ENCODE measurements around the gene NAPEPLD.
"Not testable (repeated sequence)": the region's sequence is repeated elsewhere in the genome, so short reads cannot be mapped to it uniquely, and the experiment has no call there.

NAPEPLD gene

GRCh38 chr7:103154042-103154441, 5.1 kb upstream of the NAPEPLD start:
- DNase-seq (ENCODE audit: low read depth, low spot score): no peak
- no peak overlapping the region for H3K4me3 ChIP-seq (ENCODE audit: low read depth, low read length)
- POLR2A ChIA-PET: no interaction called here
- TF ChIP-seq CTCF (IDR thresholded peaks at IDR 0.05; ENCODE audit: insufficient read depth, low read length, missing control alignments): no peak
- CTCF ChIA-PET: no interaction called here

DNA sequence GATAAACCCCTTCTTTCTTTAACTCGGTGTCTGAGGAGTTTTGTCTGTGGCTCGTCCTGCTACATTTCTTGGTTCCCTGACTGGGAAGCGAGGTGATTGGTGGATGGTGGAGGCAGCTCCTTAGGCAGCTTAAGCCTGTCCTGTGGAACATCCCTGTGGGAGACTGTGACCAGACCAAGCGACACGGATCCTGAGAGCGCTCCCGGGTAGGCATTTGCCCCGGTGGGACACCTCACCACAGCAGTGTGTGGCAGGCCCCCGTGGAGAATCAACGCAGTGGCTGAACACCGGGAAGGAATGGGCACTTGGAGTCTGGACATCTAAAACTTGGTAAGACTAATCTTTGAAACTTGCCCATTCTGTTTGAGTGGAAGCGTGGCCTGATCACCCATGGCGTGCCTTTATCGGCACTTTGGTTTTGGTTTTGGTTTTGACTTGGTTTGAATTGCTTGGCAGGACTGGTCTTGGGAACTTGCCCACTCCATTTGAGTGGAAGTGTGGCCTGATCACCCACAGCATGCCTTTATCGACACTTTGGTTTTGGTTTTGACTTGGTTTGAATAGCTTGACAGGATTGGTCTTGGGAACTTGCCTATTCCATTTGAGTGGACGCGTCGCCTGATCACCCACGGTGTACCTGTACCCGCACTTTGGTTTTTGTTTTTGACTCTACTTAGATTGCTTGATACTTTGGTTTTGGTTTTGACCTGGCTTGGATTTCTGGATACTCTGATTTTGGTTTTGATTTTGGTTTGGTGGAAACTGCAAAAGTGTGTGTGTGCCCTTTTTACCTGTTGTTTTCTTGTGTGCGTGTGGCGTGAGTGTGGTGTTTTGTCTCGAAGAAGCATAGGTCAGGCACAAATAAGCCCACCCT, 4.1 kb upstream of the NAPEPLD start:
- CTCF ChIA-PET; POLR2A ChIA-PET; DNase-seq (ENCODE audit: low read depth, low spot score); H3K4me3 ChIP-seq (ENCODE audit: low read depth, low read length): not testable (repeated sequence)

DNA sequence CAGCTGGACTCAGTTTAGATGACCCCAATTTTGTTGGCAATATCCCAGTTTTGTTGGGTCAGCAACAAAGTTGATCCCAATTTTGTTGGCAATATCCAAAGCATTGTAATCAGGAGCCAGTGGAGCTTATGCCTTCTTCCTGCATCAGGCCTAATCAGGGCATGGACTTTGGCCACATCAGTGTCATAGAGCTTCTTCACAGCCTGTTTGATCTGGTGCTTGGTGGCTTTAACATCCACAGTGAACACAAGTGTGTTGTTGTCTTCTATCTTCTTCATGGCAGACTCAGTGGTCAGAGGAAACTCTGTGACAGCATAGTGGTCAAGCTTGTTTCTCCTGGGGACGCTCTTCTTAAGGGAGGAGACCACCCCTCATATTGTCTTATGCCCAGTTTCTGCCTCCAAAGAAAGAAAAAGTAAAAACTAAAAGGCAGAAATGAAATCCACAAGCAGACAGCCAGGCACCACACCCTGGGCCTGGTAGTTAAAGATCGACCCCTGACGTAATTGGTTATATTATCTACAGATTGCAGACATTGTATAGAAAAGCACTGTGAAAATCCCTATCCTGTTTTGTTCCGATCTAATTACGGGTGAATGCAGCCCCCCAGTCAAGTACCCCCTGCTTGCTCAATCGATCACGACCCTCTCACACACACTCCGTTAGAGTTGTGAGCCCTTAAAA, 3.2 kb upstream of the NAPEPLD start:
- DNase-seq (ENCODE audit: low read depth, low spot score); CTCF ChIA-PET; POLR2A ChIA-PET; H3K4me3 ChIP-seq (ENCODE audit: low read depth, low read length): not testable (repeated sequence)

GRCh38 chr7:103150192-103150591, 1.3 kb upstream of the NAPEPLD start:
- CTCF ChIA-PET: no interaction called here
- DNase-seq (ENCODE audit: low read depth, low spot score): no peak
- POLR2A ChIA-PET: no interaction called here
- no peak overlapping the region for H3K4me3 ChIP-seq (ENCODE audit: low read depth, low read length)
- no peak for TF ChIP-seq CTCF (IDR thresholded peaks at IDR 0.05; ENCODE audit: insufficient read depth, low read length, missing control alignments)

GRCh38 chr7:103149808-103150180, 895 bp upstream of the NAPEPLD start:
- POLR2A ChIA-PET: no interaction called here
- CTCF ChIA-PET: no interaction called here
- peak overlapping the region; percentile 77 for H3K4me3 ChIP-seq (ENCODE audit: low read depth, low read length)
- DNase-seq (ENCODE audit: low read depth, low spot score): no peak
- TF ChIP-seq CTCF (IDR thresholded peaks at IDR 0.05; ENCODE audit: insufficient read depth, low read length, missing control alignments): no peak

DNA sequence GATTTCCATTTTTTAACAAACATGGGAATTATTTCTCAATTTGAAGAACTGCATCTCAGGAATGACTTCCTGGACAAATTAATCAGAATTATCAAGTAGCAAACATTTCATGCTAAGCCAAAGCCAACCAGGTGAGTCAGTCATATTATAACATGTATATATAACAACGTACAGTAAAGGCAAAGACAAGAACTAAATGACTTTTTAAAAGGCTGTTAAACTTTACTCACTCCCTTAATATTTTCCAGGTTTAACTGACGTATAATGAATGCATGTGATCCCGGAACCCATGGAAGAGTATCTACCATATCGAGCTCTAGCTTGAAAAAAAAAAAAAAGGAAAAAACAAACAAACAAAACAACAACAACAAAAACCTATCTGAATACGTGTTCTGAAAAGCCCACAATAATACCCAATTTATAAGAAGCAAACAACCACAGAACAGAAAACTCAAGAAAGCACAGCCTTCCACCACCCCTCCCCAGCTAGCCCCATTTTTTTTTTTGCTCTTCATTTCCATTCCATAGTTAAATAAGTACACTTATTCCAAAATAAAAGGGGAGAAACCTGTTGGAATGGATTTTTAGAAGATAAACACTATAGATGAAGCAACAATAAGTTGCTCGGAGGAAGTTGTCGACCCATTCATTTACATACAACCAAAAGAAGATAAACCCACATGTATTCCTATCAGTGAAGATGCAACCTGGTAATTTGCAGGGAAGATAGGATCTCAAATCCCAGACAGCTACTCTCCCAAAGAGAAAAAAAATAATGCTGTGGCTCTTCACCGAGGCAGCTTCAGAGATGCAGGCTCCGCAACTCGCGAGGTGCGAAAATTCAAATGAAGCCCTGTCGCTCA, 537 bp downstream of the NAPEPLD start:
- ChIA-PET POLR2A (interaction anchor here (0.9 to 1.3 kb wide), 5 partner anchors 9 to 73 kb away, joined by 3 to 5 read pairs (median 3); partner anchors contain the start of gene ARMC10), CTCF (interaction anchor here (1.2 kb wide), 1 partner anchor 10 kb away, joined by 5 read pairs; no protein-coding TSS in a partner anchor)
- DNase-seq (ENCODE audit: low read depth, low spot score): no peak
- H3K4me3 ChIP-seq (ENCODE audit: low read depth, low read length): peak overlapping the region; percentile 77
- TF ChIP-seq CTCF (IDR thresholded peaks at IDR 0.05; ENCODE audit: insufficient read depth, low read length, missing control alignments): no peak

- H3K4me3 ChIP-seq (ENCODE audit: low read depth, low read length); POLR2A ChIA-PET; CTCF ChIA-PET; DNase-seq (ENCODE audit: low read depth, low spot score): not testable (repeated sequence)
These were observed 4.1 kb downstream of the NAPEPLD start for GRCh38 chr7:103144754-103145153.
